GM18951 (cell line): ENCODE results near the gene UBL3.

ENCODE experiments used
- POLR2A ChIP-seq: IDR thresholded peaks from 4 replicates; pipeline ENCODE4 v1.6.1; 2011; ENCODE audit warnings: mild to moderate bottlenecking; ENCODE audit not compliant: insufficient read length, insufficient read depth; ENCODE audit errors: extremely low read depth
- in situ Hi-C: fragments of 300-500 bp; cut with MboI; formaldehyde crosslinking; loops from one replicate; pipeline ENCODE4 v1.12.0; 2022; ENCODE audit warnings: low sequenced_read_pairs, mixed read lengths, inconsistent platforms; ENCODE audit not compliant: unreplicated experiment

The UBL3 gene

GRCh38 chr13:29849731-29850212, 645 bp downstream of the UBL3 start:
- no peak for TF ChIP-seq POLR2A
- in situ Hi-C loops: no loop called here

- in situ Hi-C loops: no loop called here
- TF ChIP-seq POLR2A: no peak
Measured at GRCh38 chr13:29849071-29849631, 1.3 kb downstream of the UBL3 start.

- in situ Hi-C loops: no loop called here
Measured at GRCh38 chr13:29847501-29847983, 2.9 kb downstream of the UBL3 start.

GRCh38 chr13:29846475-29847256, 3.8 kb downstream of the UBL3 start:
- in situ Hi-C loops: no loop called here
- TF ChIP-seq POLR2A: no peak

More at GRCh38 chr13:29847501-29847983, 2.9 kb downstream of the UBL3 start:
- TF ChIP-seq POLR2A: no peak

GRCh38 chr13:29845440-29846056, 4.9 kb downstream of the UBL3 start:
- TF ChIP-seq POLR2A: no peak
- in situ Hi-C loops: no loop called here

GRCh38 chr13:29844441-29844840, 6.0 kb downstream of the UBL3 start:
- TF ChIP-seq POLR2A: no peak
- in situ Hi-C loops: no loop called here

- in situ Hi-C loops: no loop called here
- no peak for TF ChIP-seq POLR2A
Measured at GRCh38 chr13:29840585-29840984, 9.8 kb downstream of the UBL3 start.

- TF ChIP-seq POLR2A: no peak
- in situ Hi-C loops: no loop called here
Measured at GRCh38 chr13:29835280-29836061, 14.9 kb downstream of the UBL3 start.

- TF ChIP-seq POLR2A: no peak
- in situ Hi-C loops: no loop called here
Measured at GRCh38 chr13:29832761-29833298, 17.6 kb downstream of the UBL3 start.

GRCh38 chr13:29830000-29830399, 20.4 kb downstream of the UBL3 start:
- no peak for TF ChIP-seq POLR2A
- in situ Hi-C loops: no loop called here

GRCh38 chr13:29819143-29819542, 31.3 kb downstream of the UBL3 start:
- TF ChIP-seq POLR2A: no peak
- in situ Hi-C loops: no loop called here

GRCh38 chr13:29817604-29818378, 32.6 kb downstream of the UBL3 start:
- TF ChIP-seq POLR2A: no peak
- in situ Hi-C loops: no loop called here
